ENCODE results near the gene CASS4.

Gene CASS4

DNA sequence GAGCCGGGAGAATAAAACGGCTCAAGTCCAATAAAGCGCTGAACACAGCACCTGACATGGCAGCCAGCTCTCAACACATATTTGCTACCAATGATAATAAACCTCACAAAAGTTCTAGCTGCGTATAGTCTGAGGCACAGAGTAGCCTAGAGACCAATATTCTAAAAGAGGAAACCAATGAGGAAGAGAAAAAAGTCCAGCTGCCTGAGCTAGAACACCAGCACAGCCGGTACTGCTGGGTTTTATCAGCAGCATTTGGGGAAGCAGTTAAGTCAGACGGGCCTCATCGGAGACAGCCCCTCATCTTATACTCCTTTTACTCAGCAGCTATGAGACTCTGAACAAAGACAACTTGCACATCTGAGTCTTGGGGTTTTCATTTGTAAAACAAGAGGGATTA lies 53.9 kb downstream of the CASS4 start:
- no peak for DNase-seq (ENCODE audit: low spot score in 2 of 2)
- H3K27ac Mint-ChIP-seq (ENCODE audit: low read depth), result no peak overlapping the region
- no peak overlapping the region for H3K4me3 Mint-ChIP-seq
- no peak for ATAC-seq (replicated peaks; ENCODE audit: extremely low read depth, poor library complexity, severe bottlenecking)
- H3K36me3 Mint-ChIP-seq (ENCODE audit: insufficient read depth), result peaks cover 12% of the 10 kb centered on the region
- H3K4me1 Mint-ChIP-seq, result peaks cover 44% of the 10 kb centered on the region
- H3K27me3 Mint-ChIP-seq, result no peaks in the 10 kb centered on the region
- no peaks in the 10 kb centered on the region for H3K9me3 Mint-ChIP-seq

DNA sequence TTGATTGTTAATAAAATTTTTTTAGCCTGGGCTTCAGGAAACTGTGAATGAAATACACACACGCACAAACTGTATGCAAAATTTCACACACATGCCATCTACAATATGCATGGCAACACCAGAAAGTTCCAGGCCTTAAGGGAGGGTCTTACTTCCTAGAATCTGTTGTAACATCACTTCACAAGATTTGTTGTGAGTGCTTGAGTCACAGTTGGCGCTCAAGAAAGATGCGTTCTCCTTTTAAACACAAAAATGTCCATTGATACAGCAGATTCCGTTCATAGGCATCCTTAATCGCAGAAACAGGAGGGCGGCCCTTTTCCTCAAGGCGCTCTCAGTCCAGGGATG lies 55.9 kb downstream of the CASS4 start:
- H3K27ac Mint-ChIP-seq (ENCODE audit: low read depth), result peak overlapping the region; percentile 98
- no peaks in the 10 kb centered on the region for H3K9me3 Mint-ChIP-seq
- peaks cover 42% of the 10 kb centered on the region for H3K4me1 Mint-ChIP-seq
- DNase-seq (ENCODE audit: low spot score in 2 of 2) (no peak), ATAC-seq (replicated peaks; ENCODE audit: extremely low read depth, poor library complexity, severe bottlenecking) (no peak)
- peaks cover 14% of the 10 kb centered on the region for H3K36me3 Mint-ChIP-seq (ENCODE audit: insufficient read depth)
- H3K4me3 Mint-ChIP-seq, result peak overlapping the region; percentile 98
- H3K27me3 Mint-ChIP-seq, result no peaks in the 10 kb centered on the region

DNA sequence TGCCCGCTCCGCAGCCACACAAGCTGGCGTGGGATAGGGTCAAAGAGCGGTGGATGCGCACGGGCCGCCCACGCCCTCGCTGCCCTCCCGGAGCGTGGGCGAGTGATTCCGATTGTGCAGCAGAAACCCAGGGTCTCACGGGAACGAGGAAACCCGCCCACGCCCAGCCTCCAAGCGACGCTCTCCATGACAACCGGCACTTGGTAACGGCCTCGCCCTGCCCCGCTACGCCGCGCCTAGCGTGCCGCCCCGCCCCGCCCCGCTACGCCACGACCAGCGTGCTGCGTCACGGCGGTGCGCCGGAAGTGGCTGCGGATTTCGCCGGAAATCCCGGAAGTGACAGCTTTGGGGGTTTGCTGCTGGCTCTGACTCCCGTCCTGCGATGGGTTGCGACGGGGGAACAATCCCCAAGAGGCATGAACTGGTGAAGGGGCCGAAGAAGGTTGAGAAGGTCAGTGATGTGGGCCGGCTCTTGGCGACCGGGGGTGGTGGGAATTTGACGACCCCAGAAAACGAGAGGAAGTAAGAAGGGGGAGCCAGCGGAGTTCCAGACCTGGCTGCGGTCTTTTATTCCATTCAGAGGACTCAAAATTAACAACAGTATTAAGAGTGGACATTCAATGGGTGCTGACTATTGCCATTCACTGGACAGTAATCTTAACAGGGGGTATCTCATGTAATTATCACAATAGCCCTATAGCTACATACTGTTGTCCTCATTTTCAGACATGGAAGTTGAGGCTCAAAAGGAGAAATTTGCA lies 56.4 kb downstream of the CASS4 start, which contains the start of gene RTF2:
Gene RTF2, plus strand, starts transcription at position 312 of the 761 bp plus-strand sequence. Its CDS starts 71 bp downstream, at position 383.
- ATAC-seq (replicated peaks; ENCODE audit: extremely low read depth, poor library complexity, severe bottlenecking) (peak; percentile 94), DNase-seq (ENCODE audit: low spot score in 2 of 2) (peak; percentile 93 to 96)
- Mint-ChIP-seq H3K27ac (ENCODE audit: low read depth) (peak within 1 kb of the TSS; percentile 98), H3K4me1 (peaks cover 37% of the 10 kb centered on the region), H3K36me3 (ENCODE audit: insufficient read depth) (peaks cover 20% of the 10 kb centered on the region), H3K27me3 (no peaks in the 10 kb centered on the region), H3K4me3 (peak within 1 kb of the TSS; percentile 98), H3K9me3 (no peaks in the 10 kb centered on the region)

DNA sequence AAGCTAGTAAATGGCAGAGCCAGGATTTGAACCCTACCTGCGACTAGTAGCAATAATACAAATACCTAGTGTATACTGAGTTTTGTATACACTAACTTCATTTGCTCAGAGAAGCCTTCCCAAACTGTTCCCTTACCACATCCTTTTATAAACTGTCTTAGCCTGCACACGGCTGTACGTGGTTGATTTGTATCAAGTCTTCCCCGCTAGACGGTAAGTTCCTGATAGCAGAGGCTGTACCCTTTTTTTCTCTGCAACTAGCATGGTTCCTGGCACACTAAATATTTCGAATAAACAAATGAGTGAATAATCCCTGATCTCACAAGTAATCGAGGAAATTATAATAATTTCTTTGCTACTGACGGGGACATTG lies 57.0 kb downstream of the CASS4 start:
- Mint-ChIP-seq H3K27me3 (no peaks in the 10 kb centered on the region), H3K9me3 (no peaks in the 10 kb centered on the region), H3K4me1 (peaks cover 31% of the 10 kb centered on the region), H3K4me3 (peak overlapping the region; percentile 98), H3K36me3 (ENCODE audit: insufficient read depth) (peaks cover 24% of the 10 kb centered on the region), H3K27ac (ENCODE audit: low read depth) (peak overlapping the region; percentile 98)
- DNase-seq (ENCODE audit: low spot score in 2 of 2), result no peak
- peak; percentile 44 for ATAC-seq (replicated peaks; ENCODE audit: extremely low read depth, poor library complexity, severe bottlenecking)

DNA sequence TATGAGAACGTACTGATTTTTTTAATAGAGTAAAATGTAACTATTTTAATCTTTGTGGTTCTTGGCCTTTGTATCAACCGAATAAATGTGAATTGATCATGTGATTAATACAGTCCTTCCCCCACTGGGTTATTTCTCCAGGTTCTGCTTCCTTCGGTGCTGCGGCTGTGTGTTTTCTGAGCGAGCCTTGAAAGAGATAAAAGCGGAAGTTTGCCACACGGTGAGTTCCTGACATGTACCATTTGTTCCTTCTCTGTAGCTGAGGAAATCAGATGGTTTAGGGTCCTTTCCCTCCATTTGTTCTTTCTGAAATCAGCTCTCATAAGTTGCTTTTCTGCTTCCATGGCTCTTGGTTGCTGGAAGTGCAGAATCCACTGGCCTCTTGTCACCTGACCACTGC lies 71.9 kb downstream of the CASS4 start:
- H3K27ac Mint-ChIP-seq (ENCODE audit: low read depth), result no peak overlapping the region
- peaks cover 57% of the 10 kb centered on the region for H3K36me3 Mint-ChIP-seq (ENCODE audit: insufficient read depth)
- DNase-seq (ENCODE audit: low spot score in 2 of 2), result no peak
- H3K27me3 Mint-ChIP-seq, result no peaks in the 10 kb centered on the region
- H3K4me1 Mint-ChIP-seq, result peaks cover 53% of the 10 kb centered on the region
- no peak for ATAC-seq (replicated peaks; ENCODE audit: extremely low read depth, poor library complexity, severe bottlenecking)
- no peak overlapping the region for H3K4me3 Mint-ChIP-seq
- H3K9me3 Mint-ChIP-seq, result no peaks in the 10 kb centered on the region

DNA sequence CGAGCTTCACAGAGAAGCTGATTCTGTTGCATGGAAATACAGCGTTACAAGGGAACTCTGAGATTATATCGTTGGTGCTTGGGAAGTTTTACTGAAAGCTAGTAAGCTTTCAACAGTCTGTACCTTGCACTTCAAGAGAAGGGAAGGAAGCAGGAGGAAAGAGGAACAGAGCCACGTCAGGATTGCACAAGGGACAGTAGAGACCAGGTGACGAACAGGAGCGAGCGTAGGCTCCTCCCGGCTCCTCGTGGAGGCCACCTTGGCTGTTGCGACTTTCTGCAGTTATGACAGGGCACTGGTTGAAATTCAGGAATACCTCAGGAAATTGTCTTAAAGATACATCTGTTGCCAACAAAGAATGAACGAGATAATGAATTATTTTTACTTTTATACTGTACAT lies 75.2 kb downstream of the CASS4 start:
- ATAC-seq (replicated peaks; ENCODE audit: extremely low read depth, poor library complexity, severe bottlenecking) (no peak), DNase-seq (ENCODE audit: low spot score in 2 of 2) (no peak)
- Mint-ChIP-seq H3K9me3 (no peaks in the 10 kb centered on the region), H3K4me1 (peaks cover 45% of the 10 kb centered on the region), H3K4me3 (no peak overlapping the region), H3K27ac (ENCODE audit: low read depth) (peak overlapping the region; percentile 12), H3K27me3 (no peaks in the 10 kb centered on the region), H3K36me3 (ENCODE audit: insufficient read depth) (peaks cover 62% of the 10 kb centered on the region)

DNA sequence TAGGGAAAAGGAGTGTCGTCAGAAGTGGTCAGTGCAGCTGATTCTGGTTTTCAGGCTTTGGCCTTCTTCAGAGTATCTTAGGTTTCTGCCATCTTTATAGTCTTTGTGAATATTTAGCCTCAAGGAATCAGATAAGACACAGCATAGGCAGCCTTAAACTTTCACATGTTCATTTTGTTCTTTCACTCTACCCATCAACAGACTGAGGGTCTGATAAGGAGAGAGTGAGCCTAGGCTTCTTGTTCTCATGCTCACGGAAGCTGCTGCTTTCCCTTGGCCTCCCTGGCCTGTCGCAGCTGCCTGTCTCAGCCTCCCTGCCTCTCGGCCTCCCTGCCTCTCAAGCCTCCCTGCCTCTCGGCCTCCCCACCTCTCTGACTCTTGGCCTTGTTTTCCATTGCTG lies 76.5 kb downstream of the CASS4 start:
- ATAC-seq (replicated peaks; ENCODE audit: extremely low read depth, poor library complexity, severe bottlenecking), result no peak
- Mint-ChIP-seq H3K27me3 (no peaks in the 10 kb centered on the region), H3K9me3 (no peaks in the 10 kb centered on the region), H3K4me3 (no peak overlapping the region), H3K27ac (ENCODE audit: low read depth) (no peak overlapping the region), H3K4me1 (peaks cover 45% of the 10 kb centered on the region), H3K36me3 (ENCODE audit: insufficient read depth) (peaks cover 60% of the 10 kb centered on the region)
- DNase-seq (ENCODE audit: low spot score in 2 of 2), result no peak

DNA sequence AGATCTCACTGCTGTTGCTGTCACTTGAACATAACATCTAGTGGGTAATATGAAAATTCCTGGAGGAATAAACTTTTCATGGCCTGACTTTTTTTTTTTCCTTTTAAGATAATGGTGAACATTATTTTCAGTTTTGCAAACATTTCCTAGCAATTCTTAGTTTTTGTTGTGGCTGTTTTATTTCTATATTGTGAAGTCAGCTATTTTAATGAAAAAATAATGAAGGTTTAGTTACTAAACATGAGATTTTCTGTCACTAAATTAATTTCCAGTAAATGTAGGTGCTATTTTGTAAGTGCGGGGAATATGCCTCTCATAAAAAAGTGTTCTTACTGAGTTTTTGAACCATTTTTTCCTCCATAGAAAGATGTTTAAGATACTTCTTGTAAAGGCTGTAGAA lies 89.1 kb downstream of the CASS4 start:
- no peak overlapping the region for H3K27ac Mint-ChIP-seq (ENCODE audit: low read depth)
- ATAC-seq (replicated peaks; ENCODE audit: extremely low read depth, poor library complexity, severe bottlenecking) (no peak), DNase-seq (ENCODE audit: low spot score in 2 of 2) (no peak)
- no peak overlapping the region for H3K4me3 Mint-ChIP-seq
- H3K36me3 Mint-ChIP-seq (ENCODE audit: insufficient read depth), result peaks cover 21% of the 10 kb centered on the region
- H3K4me1 Mint-ChIP-seq, result peaks cover 5% of the 10 kb centered on the region
- no peaks in the 10 kb centered on the region for H3K9me3 Mint-ChIP-seq
- H3K27me3 Mint-ChIP-seq, result no peaks in the 10 kb centered on the region

DNA sequence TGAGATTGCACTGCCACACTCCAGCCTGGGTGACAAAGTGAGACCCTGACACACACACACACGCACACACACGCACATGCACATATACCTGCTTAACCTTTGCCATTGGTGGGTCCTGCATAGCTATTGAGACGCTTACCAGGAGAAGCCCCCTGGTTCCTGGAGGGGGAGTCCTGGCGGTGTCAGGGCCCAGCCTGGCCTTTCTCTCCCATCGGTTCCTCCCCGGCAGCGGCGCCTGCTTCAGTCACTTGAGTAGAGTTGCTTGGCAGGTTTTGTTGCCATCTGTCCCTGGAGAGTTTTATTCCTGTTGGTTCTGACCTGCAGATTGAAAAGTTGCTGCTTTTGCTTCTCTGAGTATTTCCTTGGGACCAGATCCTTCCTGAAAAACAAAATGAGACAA lies 91.9 kb downstream of the CASS4 start:
- H3K4me3 Mint-ChIP-seq, result no peak overlapping the region
- no peaks in the 10 kb centered on the region for H3K9me3 Mint-ChIP-seq
- H3K27me3 Mint-ChIP-seq, result no peaks in the 10 kb centered on the region
- no peak for DNase-seq (ENCODE audit: low spot score in 2 of 2)
- H3K4me1 Mint-ChIP-seq, result peaks cover 5% of the 10 kb centered on the region
- no peak for ATAC-seq (replicated peaks; ENCODE audit: extremely low read depth, poor library complexity, severe bottlenecking)
- H3K36me3 Mint-ChIP-seq (ENCODE audit: insufficient read depth), result peaks cover 20% of the 10 kb centered on the region
- no peak overlapping the region for H3K27ac Mint-ChIP-seq (ENCODE audit: low read depth)

DNA sequence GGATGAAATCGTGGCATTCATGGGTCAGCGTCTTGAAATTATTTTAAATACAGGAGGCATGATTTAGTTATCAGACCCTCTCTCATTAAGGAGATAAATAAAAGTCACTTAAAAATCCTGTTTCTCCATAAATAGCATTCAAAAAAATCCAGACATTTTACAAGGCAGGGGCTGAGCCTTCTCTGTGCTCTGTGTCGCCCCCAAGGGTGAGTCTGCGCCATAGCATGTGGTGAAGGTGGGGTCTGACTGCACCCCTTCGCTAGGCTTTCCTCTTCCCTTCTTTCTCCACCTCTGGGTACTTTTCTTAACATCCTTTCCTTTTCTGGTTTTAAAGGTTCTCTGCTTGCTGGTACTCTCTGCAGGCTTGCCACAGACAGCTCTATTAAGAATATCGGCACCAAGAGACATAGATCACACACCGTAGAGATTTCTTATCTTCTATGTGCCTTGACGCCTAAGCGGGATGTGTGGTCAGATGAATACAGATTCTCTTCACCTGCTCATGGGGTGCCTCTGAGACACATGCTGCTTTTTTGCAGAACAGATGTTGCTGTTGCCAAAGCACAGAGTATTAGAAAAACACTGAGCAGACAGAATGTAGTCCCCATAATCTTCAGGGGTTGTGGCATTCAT lies 92.4 kb downstream of the CASS4 start:
- Mint-ChIP-seq H3K36me3 (ENCODE audit: insufficient read depth) (peaks cover 20% of the 10 kb centered on the region), H3K4me3 (no peak overlapping the region), H3K4me1 (peaks cover 5% of the 10 kb centered on the region), H3K27ac (ENCODE audit: low read depth) (no peak overlapping the region), H3K27me3 (no peaks in the 10 kb centered on the region), H3K9me3 (no peaks in the 10 kb centered on the region)
- no peak for DNase-seq (ENCODE audit: low spot score in 2 of 2)
- ATAC-seq (replicated peaks; ENCODE audit: extremely low read depth, poor library complexity, severe bottlenecking), result no peak

DNA sequence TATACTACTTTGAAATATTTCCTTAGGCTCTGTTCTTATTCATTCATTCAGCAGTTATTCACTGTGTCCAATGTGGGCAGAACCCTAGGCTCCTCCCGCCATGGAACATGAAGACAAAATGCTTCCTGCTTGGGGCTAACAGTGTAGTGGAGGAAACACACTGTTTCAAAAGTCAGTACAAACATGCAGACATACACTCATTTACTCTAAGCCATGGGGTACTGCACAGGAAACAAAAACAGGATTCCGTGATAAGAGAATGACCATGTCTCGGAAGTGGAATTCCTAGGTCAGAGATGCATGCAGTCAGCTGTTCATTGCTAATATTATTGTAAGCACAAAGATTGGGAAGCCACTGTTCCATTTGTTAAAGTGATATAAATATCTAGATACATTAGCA lies 94.0 kb downstream of the CASS4 start:
- H3K27me3 Mint-ChIP-seq, result no peaks in the 10 kb centered on the region

More for the DNA sequence above, 94.0 kb downstream of the CASS4 start:
- H3K4me1 Mint-ChIP-seq, result peaks cover 5% of the 10 kb centered on the region
- no peaks in the 10 kb centered on the region for H3K9me3 Mint-ChIP-seq
- no peak for DNase-seq (ENCODE audit: low spot score in 2 of 2)
- no peak overlapping the region for H3K4me3 Mint-ChIP-seq
- no peak overlapping the region for H3K27ac Mint-ChIP-seq (ENCODE audit: low read depth)
- peaks cover 9% of the 10 kb centered on the region for H3K36me3 Mint-ChIP-seq (ENCODE audit: insufficient read depth)
- ATAC-seq (replicated peaks; ENCODE audit: extremely low read depth, poor library complexity, severe bottlenecking), result no peak
